HepG2 (cell line): Measurements from ENCODE around the gene PPP4R4. TPM values are rescaled to one million over a fixed set of nuclear protein-coding genes. Genes with fewer than 3 reads are reported as not detected.

Experiments
- ATAC-seq: fragments of 200-7000 bp; cut with Tn5 transposase; 3 replicates; pipeline ENCODE4 v1.9.1; 2020; ENCODE audit warnings: mild to moderate bottlenecking, moderate library complexity
- BruUV-seq: library from RNA; stranded (reverse); fragments of 400-500 nt; replicated peaks from 2 replicates; lab custom pipeline; 2021; lab: Mats Ljungman, UMichigan
- CTCF ChIA-PET: fragments of 300-600 bp; formaldehyde crosslinking; extraction: SDS; loops from one replicate; lab custom pipeline; 2021; ENCODE audit warnings: low total read pairs, inconsistent platforms, low intra/inter-chr PET ratio; lab: Yijun Ruan, JAX
- POLR2A ChIA-PET: fragments of 350-600 bp; sonication (Branson Sonifier 250); formaldehyde crosslinking; loops from one replicate; lab custom pipeline; 2020; ENCODE audit warnings: antibody characterized with exemption, inconsistent platforms; lab: Yijun Ruan, JAX
- DNase-seq: peaks from one replicate; pipeline ENCODE4 v3.0.0-alpha.2; 2015; ENCODE audit warnings: low spot score
- FAIRE-seq: peaks from 3 replicates; lab custom pipeline; 2011; peaks lifted over from hg19 to GRCh38; lab: Jason Lieb, UNC
- H2AFZ ChIP-seq: one replicate; pipeline ENCODE4 v1.6.1; 2011; ENCODE audit warnings: low read length, inconsistent platforms
- H3K27ac ChIP-seq: fragments of 300-600 bp; 3 replicates; pipeline ENCODE4 v1.8.0; 2011; ENCODE audit warnings: mixed run types, mild to moderate bottlenecking, mixed read lengths, low read length, inconsistent platforms; ENCODE audit not compliant: insufficient read depth; ENCODE audit errors: extremely low read length
- H3K27me3 ChIP-seq, 2 experiments: fragments of 200-600 bp in 1 of 2; 2 replicates in 1 of 2; 3 replicates in 1 of 2; pipeline versions ENCODE4 v1.6.0 to v1.8.0; 2011; ENCODE audit warnings: low read length in 2 of 2, mild to moderate bottlenecking in 2 of 2, moderate library complexity in 2 of 2, inconsistent platforms in 1 of 2; ENCODE audit not compliant: insufficient read depth in 2 of 2, control insufficient read depth in 1 of 2
- H3K36me3 ChIP-seq, 2 experiments: fragments of 200-600 bp in 1 of 2; replicated peaks in 1 of 2; 2 replicates in 1 of 2; 3 replicates in 1 of 2; pipeline versions ENCODE4 v1.5.1 to v1.8.0; 2011; ENCODE audit warnings: low read length in 2 of 2, inconsistent platforms in 1 of 2; ENCODE audit not compliant: insufficient read depth in 2 of 2, control insufficient read depth in 1 of 2
- H3K4me1 ChIP-seq: 2 replicates; pipeline ENCODE4 v1.5.1; 2012; ENCODE audit warnings: low read length, inconsistent platforms; ENCODE audit not compliant: insufficient read depth
- H3K4me2 ChIP-seq: 2 replicates; pipeline ENCODE4 v1.6.0; 2011; ENCODE audit warnings: low read depth, low read length, inconsistent platforms
- H3K4me3 ChIP-seq, 3 experiments: fragments of 200-600 bp in 1 of 3; sonication (generic), shearing (Covaris generic) in 1 of 3; replicated peaks in 1 of 3; 2 replicates each; pipeline ENCODE4 v1.5.1; 2011 to 2016; ENCODE audit warnings: low read length in 3 of 3, inconsistent platforms in 2 of 3, low read depth in 2 of 3, mild to moderate bottlenecking in 2 of 3, control low read depth in 1 of 3, mixed read lengths in 1 of 3; ENCODE audit not compliant: insufficient read depth in 1 of 3
- H3K79me2 ChIP-seq: one replicate; pipeline ENCODE4 v1.6.1; 2011; ENCODE audit warnings: low read length, inconsistent platforms; ENCODE audit not compliant: insufficient read depth
- H3K9ac ChIP-seq: 2 replicates; pipeline ENCODE4 v1.6.0; 2011; ENCODE audit warnings: mild to moderate bottlenecking, low read depth, low read length, inconsistent platforms; ENCODE audit not compliant: insufficient read depth
- H3K9me3 ChIP-seq: 2 replicates; pipeline ENCODE4 v1.5.1; 2012; ENCODE audit warnings: mild to moderate bottlenecking, low read length
- H4K20me1 ChIP-seq: 2 replicates; pipeline ENCODE4 v1.6.0; 2011; ENCODE audit warnings: inconsistent platforms, mild to moderate bottlenecking, low read length, moderate library complexity; ENCODE audit not compliant: insufficient read depth
- FLYWCH1 ChIP-seq: sonication (generic); formaldehyde crosslinking; IDR thresholded peaks from 2 replicates; pipeline ENCODE4 v1.8.1; 2023; ENCODE audit warnings: mild to moderate bottlenecking, missing genetic modification reagents
- IKZF1 ChIP-seq: fragments of 450-650 bp; IDR thresholded peaks from 2 replicates; pipeline ENCODE4 v1.7.1; 2016
- MED8 ChIP-seq: sonication (generic); formaldehyde crosslinking; IDR thresholded peaks from 2 replicates; pipeline ENCODE4 v1.8.1; 2023; ENCODE audit warnings: mild to moderate bottlenecking, missing genetic modification reagents; ENCODE audit not compliant: insufficient replicate concordance
- NR2C2 ChIP-seq: sonication (generic); formaldehyde crosslinking; IDR thresholded peaks from 2 replicates; pipeline ENCODE4 v1.4.0; 2020; ENCODE audit warnings: missing genetic modification reagents, mild to moderate bottlenecking, moderate library complexity, borderline replicate concordance
- TCF7L2 ChIP-seq: IDR thresholded peaks from 2 replicates; pipeline ENCODE4 v1.6.1; 2011; ENCODE audit warnings: mild to moderate bottlenecking, low read depth, low read length, moderate library complexity
- U2AF2 ChIP-seq: fragments of 200-400 bp; formaldehyde crosslinking; IDR thresholded peaks from 2 replicates; pipeline ENCODE4 v1.6.1; 2017; ENCODE audit warnings: low read depth, mild to moderate bottlenecking, low read length
- ZNF160 ChIP-seq: sonication (generic); formaldehyde crosslinking; IDR thresholded peaks from 2 replicates; pipeline ENCODE4 v1.8.0; 2022; ENCODE audit warnings: mild to moderate bottlenecking, inconsistent platforms, missing genetic modification reagents
- WGBS: methylation state at CpG from one replicate; pipeline ENCODE4 v1.1.6; 2017; ENCODE audit warnings: low lambda C conversion rate; 5-methylcytosine and 5-hydroxymethylcytosine counted together
- in situ Hi-C: cut with HindIII; loops from 2 replicates; pipeline ENCODE4 v1.10.0; 2017; ENCODE audit warnings: low pct_unique_long_range_greater_than_20kb; ENCODE audit not compliant: extremely low pct_ligation_motif_present
- intact Hi-C: fragments of 100-400 bp; cut with micrococcal nuclease; formaldehyde crosslinking; loops from one replicate; pipeline ENCODE4 v1.10.0; 2022; ENCODE audit not compliant: unreplicated experiment
- polyA plus RNA-seq, 8 experiments: library from polyadenylated mRNA; depleted of rRNA in 3 of 8; stranded (reverse) in 7 of 8; unstranded in 1 of 8; fragments of >200 nt; fragmentation: Illumina TruSeq in 4 of 8; extraction: Trizol in 4 of 8; gene quantifications; 2 replicates each; pipeline versions ENCODE4 v1.2.1 to v1.2.3, GENCODE V29; 2011 to 2016; ENCODE audit warnings: low read depth in 4 of 8, missing spikeins in 1 of 8, mixed read lengths in 1 of 8; ENCODE audit not compliant: insufficient read depth in 1 of 8
- total RNA-seq, 5 experiments: library from RNA; depleted of rRNA; stranded (reverse); fragments of >200 nt; fragmentation: Illumina TruSeq; extraction: Trizol; gene quantifications; 2 replicates each; pipeline ENCODE4 v1.2.3, GENCODE V29; 2016; ENCODE audit warnings: low read depth in 1 of 5
- TF ChIP-seq, protein P1 (sequence below): sonication (generic); formaldehyde crosslinking; IDR thresholded peaks from 2 replicates; pipeline ENCODE4 v1.4.0; 2020; ENCODE audit warnings: mild to moderate bottlenecking, missing genetic modification reagents
- TF ChIP-seq, protein P2 (sequence below): sonication (generic); formaldehyde crosslinking; IDR thresholded peaks from 2 replicates; pipeline ENCODE4 v1.5.0; 2020; ENCODE audit warnings: mild to moderate bottlenecking, missing genetic modification reagents, borderline replicate concordance

Gene PPP4R4
- total and polyA plus RNA-seq, 2 of the 13 experiments (the other 11 are each of a cell fraction or from before 2014, with no cell fraction given) = 9.5 to 19.8 TPM

DNA sequence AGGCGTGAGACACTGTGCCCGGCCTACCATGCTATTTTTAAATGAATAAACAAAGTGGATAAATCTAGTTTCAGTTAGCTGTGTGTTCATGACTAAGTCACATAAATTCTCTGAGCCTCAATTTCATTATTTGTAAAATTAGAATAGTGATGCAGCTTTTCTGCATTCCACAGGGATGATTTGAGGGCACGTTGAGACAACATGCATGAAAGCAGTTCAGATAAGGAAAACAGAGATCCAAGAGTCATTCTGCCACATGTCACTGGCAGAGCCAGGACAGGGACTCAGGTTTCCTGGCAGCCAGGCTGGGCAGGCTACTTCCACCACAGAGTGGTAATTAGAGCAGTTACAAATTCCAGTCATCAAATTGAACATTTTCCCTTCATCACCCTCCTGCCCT, 2.9 kb upstream of the PPP4R4 start:
- in situ Hi-C loops = no loop called here
- H3K79me2 ChIP-seq = peaks cover 6% of the 10 kb centered on the region
- H3K9me3 ChIP-seq = no peaks in the 10 kb centered on the region
- no peak for FAIRE-seq
- H3K4me1 ChIP-seq = peaks cover 17% of the 10 kb centered on the region
- no peaks in the 10 kb centered on the region for H3K36me3 ChIP-seq
- ATAC-seq = no peak
- H3K9ac ChIP-seq = no peak overlapping the region
- no peak overlapping the region for H3K4me2 ChIP-seq
- 20% methylated on average over 3 of the region's 3 CpGs for WGBS
- DNase-seq = no peak
- no peak overlapping the region for H2AFZ ChIP-seq
- no TSS peak for BruUV-seq
- CTCF ChIA-PET = no interaction called here
- no peaks in the 10 kb centered on the region for H4K20me1 ChIP-seq
- TF ChIP-seq, protein P1, sequence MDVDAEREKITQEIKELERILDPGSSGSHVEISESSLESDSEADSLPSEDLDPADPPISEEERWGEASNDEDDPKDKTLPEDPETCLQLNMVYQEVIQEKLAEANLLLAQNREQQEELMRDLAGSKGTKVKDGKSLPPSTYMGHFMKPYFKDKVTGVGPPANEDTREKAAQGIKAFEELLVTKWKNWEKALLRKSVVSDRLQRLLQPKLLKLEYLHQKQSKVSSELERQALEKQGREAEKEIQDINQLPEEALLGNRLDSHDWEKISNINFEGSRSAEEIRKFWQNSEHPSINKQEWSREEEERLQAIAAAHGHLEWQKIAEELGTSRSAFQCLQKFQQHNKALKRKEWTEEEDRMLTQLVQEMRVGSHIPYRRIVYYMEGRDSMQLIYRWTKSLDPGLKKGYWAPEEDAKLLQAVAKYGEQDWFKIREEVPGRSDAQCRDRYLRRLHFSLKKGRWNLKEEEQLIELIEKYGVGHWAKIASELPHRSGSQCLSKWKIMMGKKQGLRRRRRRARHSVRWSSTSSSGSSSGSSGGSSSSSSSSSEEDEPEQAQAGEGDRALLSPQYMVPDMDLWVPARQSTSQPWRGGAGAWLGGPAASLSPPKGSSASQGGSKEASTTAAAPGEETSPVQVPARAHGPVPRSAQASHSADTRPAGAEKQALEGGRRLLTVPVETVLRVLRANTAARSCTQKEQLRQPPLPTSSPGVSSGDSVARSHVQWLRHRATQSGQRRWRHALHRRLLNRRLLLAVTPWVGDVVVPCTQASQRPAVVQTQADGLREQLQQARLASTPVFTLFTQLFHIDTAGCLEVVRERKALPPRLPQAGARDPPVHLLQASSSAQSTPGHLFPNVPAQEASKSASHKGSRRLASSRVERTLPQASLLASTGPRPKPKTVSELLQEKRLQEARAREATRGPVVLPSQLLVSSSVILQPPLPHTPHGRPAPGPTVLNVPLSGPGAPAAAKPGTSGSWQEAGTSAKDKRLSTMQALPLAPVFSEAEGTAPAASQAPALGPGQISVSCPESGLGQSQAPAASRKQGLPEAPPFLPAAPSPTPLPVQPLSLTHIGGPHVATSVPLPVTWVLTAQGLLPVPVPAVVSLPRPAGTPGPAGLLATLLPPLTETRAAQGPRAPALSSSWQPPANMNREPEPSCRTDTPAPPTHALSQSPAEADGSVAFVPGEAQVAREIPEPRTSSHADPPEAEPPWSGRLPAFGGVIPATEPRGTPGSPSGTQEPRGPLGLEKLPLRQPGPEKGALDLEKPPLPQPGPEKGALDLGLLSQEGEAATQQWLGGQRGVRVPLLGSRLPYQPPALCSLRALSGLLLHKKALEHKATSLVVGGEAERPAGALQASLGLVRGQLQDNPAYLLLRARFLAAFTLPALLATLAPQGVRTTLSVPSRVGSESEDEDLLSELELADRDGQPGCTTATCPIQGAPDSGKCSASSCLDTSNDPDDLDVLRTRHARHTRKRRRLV (CRISPR knock-in tag) = no peak
- TF ChIP-seq IKZF1 (no peak), ZNF160 (CRISPR knock-in tag) (no peak), TCF7L2 (no peak), FLYWCH1 (CRISPR knock-in tag) (no peak), NR2C2 (CRISPR knock-in tag) (no peak), U2AF2 (no peak), MED8 (no peak)
- TF ChIP-seq, protein P2, sequence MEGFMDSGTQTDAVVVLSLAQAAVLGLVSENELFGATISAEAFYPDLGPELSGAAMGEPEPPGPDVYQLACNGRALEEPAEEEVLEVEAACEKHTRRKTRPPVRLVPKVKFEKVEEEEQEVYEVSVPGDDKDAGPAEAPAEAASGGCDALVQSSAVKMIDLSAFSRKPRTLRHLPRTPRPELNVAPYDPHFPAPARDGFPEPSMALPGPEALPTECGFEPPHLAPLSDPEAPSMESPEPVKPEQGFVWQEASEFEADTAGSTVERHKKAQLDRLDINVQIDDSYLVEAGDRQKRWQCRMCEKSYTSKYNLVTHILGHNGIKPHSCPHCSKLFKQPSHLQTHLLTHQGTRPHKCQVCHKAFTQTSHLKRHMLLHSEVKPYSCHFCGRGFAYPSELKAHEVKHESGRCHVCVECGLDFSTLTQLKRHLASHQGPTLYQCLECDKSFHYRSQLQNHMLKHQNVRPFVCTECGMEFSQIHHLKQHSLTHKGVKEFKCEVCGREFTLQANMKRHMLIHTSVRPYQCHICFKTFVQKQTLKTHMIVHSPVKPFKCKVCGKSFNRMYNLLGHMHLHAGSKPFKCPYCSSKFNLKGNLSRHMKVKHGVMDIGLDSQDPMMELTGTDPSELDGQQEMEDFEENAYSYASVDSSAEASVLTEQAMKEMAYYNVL (CRISPR knock-in tag) = no peak
- TF ChIP-seq, all 625 proteins: peak for 0
- POLR2A ChIA-PET = no interaction called here
- Histone ChIP-seq H3K27ac (no peak overlapping the region), H3K4me3 (no peak overlapping the region), H3K27me3 (peaks cover 1 to 18% of the 10 kb centered on the region in 2 experiments; a peak in 3 of 5 replicates)
- intact Hi-C loops = no loop called here
